ENCODE results near the gene PPARA.
"Not testable (repeated sequence)": the region's sequence is repeated elsewhere in the genome, so short reads cannot be mapped to it uniquely, and the experiment has no call there.

PPARA gene

DNA sequence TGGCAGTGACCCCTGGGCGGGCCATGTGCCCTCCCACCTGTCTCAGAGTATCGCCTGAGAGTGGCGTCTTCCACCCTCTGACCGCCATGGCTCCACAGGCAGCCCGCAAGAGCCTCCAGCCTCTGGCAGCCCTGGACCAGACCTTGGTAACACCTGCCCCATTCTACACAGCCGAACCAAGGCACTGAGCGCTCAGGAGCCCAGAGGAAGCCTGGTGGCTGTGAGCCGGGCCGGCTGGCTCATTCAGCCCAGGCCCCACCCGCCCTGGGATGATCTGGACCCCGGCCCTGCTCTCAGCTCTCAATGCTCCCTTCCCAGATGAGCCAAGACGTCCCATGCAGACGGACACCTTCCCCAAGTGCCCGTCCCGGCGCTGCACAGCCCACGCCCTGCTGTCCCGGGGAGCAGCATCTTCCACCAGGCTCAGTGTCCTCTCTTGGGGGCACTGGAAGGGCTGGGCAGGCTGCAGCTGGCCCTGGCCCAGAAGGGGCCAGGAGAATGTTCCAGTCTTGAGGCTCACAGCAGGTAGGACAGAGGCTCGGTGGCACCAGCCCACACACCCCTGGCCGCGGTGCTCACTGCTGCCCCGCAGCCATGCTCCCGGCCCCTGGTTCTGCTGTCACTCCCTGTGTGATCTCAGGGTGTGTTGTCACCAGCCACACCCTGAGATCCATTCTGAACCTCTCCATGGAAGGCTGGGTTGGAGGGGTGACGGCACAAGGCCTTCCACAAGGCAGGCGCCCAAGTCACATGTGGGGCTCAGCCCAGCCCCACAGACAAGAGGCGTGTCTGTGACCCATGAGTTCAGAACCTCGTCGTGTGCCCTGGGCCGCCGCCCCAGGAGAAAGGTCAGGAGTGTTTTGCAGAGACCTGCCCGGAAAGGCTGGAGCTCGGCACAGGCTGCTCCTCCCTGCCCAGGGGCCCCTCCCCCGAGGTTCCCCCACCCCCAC, 24.2 kb upstream of the PPARA start:
- no peak for DNase-seq

GRCh38 chr22:46126853-46127385, 23.4 kb upstream of the PPARA start:
- DNase-seq: no peak

DNA sequence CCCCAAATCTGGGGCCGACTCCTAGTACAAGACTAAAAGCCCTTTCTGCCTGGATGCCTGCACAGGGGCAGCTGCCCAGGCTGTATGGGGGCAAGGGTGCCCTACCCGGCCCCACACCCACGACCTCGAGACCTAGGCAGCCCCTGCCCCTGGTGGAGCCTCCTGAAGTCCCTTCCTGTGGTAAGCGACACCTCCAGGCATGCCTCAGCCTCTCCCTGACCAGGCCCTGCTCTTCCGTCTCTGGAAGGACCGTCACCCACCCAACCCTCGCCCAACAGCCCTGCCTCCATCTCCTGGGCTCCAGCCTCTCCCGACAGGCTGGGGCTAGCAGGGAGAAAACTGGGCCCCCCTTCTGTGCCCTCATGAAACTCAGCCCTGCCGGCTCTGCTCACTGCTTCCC, 22.8 kb upstream of the PPARA start:
- no peak for DNase-seq

GRCh38 chr22:46128606-46129005, 21.7 kb upstream of the PPARA start:
- no peak for DNase-seq

DNA sequence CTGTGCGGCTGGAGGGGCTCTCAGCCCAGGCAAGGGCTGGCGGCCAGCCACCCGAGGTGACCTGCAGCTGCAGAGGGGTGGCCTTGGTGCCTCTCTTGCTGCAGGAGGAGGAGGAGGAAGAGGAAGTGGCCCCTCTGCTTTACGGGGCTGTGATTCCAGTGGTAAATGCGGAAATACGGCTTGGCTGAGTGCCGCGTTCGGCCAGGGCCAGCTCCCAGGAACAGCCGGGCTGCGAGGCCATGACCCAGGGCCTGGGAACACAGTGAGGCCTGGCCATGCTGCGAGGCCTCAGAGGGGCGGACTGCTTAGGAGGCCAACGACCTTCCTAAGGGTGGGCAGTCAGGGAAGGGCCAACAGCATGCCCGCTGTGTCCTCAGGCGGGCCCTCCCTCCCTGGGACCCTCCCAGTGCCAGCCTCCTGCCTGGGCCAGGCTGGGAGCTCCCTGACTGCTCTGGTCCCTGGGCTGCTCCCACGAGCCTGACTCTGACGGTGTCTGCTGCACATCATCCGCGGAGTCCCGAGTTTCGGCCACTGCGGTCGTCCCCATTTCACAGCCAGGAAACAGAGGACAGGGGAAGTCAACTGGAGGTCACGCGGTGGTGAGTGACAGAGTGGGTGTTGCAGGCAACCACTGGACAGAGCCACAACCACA, 20.8 kb upstream of the PPARA start:
- peak in 9 of 56 donors; percentile 4 to 46 (median 20) for DNase-seq

- DNase-seq: no peak
Measured at GRCh38 chr22:46131151-46131587, 19.2 kb upstream of the PPARA start.

DNA sequence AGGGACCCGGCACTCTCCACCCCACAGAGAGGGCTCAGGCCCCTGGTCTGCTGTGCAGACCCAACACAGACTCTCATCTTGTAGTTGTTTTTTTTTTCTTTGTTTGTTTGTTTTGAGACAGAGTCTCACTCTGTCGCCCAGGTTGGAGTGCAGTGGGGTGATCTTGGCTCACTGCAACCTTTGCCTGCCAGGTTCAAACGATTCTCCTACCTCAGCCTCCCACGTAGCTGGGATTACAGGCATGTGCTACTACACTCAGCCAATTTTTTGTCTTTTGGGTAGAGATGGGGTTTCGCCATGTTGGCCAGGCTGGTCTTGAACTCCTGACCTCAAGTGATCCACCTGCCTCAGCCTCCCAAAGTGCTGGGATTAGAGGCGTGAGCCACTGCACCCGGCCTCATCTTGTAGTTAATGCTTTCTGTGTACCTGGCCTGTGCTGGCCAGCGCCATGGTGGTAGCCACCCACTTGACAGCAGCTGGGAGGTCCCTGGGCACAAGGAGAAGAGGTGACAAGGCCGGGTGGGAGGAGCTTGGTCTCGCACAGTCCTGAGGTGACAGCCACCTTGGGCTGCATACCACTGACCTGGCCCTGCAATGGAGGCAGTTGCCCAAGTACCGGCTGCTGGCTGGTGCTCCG, 18.0 kb upstream of the PPARA start:
- not testable (repeated sequence) for DNase-seq

- DNase-seq: no peak
Measured at GRCh38 chr22:46132830-46133587, 17.3 kb upstream of the PPARA start.

DNA sequence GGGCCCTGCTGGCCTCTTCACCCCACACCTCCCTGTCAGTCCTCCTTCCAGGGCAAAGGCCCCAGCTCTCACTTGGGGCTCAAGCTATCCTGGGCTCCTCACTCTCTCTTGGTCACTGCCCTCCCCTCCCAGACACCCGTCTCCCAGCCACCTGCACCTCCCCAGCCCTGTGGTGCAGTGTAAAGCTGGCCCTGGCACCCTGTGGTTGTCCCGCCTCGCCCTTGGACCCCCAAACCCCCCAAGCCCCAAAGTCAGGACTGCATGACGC, 16.8 kb upstream of the PPARA start:
- DNase-seq: no peak

- DNase-seq: no peak
Measured at GRCh38 chr22:46134111-46134705, 16.1 kb upstream of the PPARA start.

DNA sequence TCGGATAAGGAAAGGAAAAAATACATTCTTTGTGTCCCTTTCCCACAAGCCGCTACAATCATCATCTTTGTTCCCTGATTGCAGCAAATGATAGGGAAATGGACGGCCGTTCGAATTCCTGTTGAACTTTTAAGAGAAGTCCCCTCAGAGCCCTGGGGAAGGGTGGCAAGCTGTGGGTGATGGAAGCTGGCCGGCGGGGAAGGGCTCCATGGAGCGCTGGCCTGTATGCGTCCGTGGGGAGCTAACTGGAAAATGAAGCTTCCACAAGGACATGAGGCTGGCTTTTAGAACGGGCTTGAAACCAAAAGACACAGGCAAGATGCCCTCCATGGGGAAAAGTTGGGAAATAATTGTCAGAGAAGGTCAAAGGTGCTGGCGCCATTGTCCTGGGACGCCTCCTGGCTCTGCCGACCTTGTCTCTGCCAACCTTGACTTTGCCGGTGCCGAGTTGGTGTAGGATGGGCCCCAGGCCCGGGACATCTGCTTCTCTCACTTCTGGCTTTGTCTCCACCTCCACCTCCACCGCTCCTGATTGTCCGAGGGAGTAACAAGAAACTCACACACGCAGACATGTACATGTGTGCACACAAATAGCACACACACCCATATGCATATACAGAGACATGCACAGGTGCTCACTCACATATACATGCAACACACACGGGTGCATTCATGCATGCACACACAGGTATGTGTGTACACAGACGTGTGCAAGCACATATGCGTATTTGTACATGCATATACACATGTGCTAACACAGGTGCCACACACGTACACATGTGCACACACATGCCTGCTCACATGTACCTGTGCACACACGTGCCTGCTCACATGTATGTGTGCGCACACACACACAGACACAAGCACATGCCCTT, 14.5 kb upstream of the PPARA start:
- DNase-seq: no peak

DNA sequence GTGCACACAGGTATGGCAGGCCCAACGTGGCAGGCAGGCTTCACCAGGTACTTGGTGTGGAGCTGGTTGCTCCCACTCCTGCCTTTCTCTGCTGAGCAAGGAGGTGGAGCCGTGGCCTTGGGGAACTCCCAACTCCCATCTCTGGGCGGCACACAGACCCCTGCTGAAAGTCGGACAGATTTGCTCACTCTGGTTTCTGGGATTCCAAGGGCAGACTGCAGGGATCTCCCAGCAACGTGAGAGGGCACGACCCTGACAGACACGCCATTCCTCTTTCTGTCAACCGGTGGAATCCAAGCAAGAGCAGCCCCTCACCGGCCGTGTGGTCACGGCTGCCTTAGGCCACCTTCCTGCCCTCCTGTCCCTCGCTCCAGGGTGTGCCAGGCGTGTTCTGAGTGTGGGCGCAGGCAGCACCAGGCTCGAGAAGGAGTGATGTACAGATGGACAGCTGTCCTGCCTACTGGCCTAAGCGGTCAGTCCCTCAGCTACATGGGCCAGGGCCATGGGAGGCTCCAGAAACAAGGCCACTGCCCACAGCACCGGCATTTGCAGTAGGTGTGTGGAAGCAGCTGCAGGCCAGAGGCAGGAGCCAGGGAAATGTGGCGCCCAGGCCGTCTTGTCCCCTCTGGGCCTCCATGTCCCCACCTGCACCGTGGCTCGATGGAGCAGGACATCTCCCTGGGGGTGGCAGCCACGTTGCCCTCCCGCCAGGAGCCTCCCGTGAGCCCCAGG, 13.7 kb upstream of the PPARA start:
- DNase-seq: no peak

- no peak for DNase-seq
Measured at GRCh38 chr22:46137218-46137766, 13.0 kb upstream of the PPARA start.

DNA sequence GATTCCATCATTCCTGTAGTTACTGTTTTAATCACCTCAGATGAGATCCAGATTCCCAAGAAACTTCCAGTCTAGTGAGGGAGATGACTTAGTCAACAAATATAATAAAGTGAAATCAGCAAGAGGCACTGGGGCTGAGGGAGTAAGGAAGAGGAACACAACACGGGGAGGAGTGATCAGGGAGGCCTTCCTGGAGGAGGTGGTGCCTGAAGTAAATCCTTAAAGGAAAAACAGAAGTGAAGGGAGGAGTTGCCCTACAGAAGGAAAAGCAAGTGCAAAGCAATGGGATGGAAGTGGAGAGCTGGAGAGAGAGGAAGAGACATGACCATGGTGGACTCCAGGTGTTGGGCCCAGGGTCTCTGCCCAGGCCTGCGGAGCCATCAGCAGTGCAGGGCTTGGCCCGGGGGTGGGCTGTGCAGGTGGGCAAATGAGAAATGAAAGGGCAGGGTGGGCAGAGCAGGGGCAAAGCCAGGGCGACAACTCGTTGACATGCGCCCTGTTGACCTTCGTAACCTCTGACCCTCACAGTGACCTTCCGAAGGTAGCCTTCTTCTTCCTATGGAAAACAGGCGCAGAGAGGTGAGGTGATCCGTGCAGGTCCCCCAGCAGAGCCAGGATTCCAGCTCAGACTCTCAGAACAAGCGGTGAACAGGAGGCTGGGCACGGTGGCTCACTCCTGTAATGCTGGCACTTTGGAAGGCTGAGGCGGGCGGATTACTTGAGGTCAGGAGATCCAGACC, 12.1 kb upstream of the PPARA start:
- DNase-seq: no peak

- DNase-seq: not testable (repeated sequence)
Measured at GRCh38 chr22:46139417-46139816, 10.9 kb upstream of the PPARA start.

GRCh38 chr22:46139895-46140350, 10.4 kb upstream of the PPARA start:
- no peak for DNase-seq

DNA sequence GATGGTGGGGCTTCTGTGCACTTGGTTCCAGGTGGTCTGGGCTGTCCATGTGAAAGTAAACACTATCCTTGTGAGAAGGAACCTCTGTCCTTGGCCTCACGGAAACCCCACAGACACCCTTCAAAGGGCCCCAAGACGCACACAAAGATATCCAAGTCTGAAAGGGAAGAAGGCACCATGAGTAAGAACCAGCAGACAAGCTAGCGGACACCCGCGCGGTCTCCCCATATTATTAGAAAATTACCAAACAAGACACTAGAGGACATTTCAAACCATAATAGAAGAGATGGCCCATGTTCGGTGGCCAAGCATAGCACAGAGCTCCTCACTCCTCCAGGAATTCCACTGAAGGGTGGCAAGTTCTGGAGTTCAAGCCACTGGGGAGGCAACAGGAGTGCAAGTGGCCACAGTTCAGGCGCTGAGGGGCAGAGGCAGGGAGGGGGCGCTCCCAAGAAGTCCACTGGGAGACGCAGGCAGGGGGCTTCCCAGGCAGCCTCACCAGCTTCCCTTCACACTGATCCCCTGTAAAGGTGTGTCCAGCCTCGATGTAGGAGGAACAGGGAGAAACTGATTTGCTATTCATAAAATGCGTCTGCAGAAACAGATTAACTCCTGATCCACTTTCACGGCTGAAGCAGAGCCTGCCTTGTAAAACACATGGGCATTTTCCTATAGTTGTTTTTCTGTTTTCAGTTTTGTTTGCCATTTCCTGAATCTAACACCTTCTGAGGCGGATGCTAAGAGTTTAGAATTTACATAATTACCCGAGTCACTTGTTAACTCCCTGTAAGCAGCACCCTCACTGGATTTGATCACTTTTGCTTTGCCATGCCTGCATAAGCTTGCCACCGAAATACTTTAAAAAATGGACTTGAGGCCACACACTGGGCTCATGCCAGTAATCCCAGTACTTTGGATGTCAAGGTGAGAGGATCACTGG, 9.1 kb upstream of the PPARA start:
- DNase-seq: no peak

Measured in nucleus accumbens (tissue), 56 donors.